Myocyte (in vitro differentiated cells): ENCODE measurements around the gene KLK5. TPM values are rescaled to one million over a fixed set of nuclear protein-coding genes. Genes with fewer than 3 reads are reported as not detected.
A peak's percentile ranks its signal among the peaks of the same experiment; 100 is the strongest.
"Not testable (repeated sequence)": the region's sequence is repeated elsewhere in the genome, so short reads cannot be mapped to it uniquely, and the experiment has no call there.

Source experiments
- DNase-seq: peaks from one replicate; pipeline ENCODE4 v3.0.0-alpha.2; 2012; ENCODE audit warnings: low read depth
- total RNA-seq: library from RNA; depleted of rRNA; stranded (reverse); fragments of >200 nt; gene quantifications from 2 replicates; pipeline ENCODE4 v1.2.3, GENCODE V29; 2014

Gene KLK5
- total RNA-seq, 1 donor from 2014 or later: not detected

DNA sequence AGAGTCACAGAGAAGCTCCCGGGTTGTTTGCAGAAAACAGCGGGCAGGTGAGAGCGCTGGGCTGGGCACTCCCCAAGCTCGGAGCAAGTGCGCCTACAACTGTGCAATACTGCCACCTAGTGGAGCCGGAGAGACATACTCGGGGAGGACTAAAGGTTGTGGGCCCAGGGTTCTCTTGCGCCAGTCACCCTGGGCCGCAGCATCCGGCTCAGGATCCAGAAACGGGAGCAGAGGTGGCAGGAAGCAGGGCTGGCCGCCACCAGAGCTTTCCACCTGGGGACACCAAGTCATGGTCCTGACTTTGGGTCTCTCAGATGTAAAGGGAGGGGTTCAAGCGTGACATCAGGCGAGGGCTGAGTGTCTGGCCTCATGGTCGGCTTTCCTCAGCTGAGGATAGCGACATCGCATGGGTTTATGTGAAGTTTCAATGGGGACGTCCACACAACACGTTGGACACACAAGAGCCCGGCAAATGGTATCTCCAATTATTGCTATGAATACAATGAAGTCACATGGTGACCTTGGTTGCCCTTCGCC lies 30.5 kb downstream of the KLK5 start:
- DNase-seq: peak; percentile 79

DNA sequence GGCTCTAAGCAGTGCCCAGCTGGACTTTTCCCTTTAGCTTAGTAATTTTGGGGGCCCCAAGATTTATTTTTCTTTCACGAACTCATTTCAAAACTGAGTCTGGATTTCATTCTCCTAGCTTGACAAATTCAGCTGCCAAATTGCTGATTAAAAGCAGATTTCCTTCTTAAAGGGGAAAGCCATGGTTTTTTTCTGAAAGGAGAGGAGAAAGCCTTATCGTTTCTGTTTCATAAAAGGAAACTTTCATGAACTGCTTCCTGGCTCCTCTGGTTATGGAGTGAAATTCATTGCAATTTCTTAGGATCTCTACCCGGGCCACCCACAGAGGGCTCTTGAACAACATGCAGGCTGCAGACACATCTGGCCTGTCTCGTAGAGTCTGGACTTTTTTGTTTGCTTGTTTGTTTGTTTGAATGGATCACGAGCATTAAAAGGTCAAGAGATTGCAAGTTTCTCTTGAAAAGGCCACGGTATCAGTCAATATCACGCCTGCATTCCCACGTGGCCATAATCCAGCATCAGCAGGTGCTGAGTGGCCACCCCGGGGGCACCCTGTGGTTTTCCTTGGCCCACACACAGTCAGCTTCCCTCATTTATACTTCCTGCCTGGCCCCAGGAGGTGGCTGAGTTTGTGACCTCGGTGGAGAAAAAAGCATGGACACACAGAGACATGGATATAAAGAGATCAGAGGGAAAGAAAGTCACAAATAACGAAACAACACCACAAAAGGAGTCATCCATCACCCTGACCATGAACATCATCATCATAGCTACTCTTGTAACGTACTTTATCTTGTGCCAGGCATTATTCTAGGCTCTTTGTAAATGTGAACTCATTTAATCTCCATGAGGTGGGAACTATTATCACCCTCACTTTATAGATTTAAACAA lies 31.2 kb downstream of the KLK5 start:
- peak; percentile 18 for DNase-seq

DNA sequence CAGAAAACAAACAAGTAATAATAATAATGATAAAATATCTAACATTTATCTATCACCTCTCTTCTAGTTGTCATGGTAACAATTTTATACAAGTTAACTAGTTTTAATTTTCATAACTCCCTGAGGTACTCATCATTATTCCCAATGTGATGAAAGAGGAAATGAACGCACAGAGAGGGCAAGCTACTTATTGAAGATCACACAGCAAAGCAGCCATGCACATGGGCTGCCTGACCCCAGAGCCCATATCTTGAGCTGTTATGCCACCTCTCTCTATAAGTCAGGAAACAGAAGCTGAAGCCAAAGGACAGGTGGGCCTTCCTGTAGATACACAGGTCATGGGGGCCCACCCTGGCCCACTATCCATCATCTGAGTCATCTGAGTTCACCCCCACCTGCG lies 36.8 kb downstream of the KLK5 start:
- no peak for DNase-seq

DNA sequence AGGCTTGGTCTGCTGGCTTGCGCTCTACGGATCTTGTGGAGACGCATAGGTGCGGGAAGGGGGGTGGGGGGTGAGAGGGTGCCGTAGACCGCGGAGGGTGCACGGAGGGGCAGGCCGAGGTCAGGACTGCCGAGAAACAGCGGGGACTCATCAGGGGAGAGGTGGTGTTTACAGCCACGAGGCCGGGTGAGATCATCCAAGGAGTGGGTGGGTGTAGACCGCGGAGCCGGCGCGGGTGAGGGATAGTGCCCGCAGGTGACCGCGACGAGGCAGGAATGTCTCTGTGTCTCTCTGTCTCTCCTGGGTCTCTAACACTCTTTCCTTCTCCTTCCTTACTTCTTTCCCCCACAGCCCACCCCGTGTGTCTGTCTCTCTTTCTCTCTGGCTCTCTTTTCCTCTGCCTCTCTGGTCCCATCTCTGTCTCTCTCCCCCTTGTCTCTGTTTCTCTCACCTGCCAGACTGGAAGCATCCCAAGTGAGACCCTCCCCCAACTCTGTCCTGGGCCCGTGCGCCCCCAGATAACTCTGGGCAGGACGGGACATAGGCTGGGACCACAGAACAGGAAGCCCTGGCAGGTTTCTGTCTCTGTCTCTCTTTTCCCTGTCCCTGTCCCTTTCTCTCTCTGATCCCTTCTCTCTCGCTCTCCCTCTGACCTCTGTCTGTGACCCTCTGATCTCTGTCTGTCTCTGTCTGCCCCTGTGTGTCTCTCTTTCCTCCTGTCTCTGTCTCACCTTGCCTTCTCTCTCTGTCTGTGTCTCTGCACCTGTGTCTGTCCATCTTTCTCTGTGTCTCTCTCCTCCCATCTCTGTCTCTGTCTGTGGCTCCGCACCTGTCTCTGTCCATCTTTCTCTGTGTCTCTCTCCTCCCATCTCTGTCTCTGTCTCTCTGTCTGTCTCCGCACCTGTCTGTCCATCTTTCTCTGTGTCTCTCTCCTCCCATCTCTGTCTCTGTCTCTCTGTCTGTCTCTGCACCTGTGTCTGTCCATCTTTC lies 39.8 kb downstream of the KLK5 start:
- no peak for DNase-seq

DNA sequence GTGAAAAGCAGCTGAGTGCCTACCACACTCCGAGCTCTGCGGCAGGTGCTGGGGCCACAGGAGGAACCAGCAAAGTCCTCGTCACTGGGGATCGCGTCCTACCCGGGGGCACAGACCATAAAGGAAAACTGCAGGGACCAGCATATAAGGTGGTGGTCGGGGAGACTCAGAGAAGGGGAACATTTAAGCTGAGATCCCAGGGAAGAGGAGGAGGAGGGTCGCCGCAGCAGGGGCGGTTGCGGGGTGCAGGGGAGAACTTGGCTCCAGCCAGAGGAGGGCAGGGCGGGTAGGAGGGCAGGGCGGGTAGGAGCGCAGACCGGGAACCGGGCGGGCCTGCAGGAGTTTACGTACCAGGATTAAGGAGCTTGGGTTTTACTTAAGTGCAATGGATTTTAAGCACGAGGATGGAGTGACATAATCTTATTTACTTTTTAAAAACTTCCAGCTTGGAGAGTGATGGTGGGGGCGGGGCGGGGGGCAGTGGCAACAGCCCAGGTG lies 40.7 kb downstream of the KLK5 start:
- no peak for DNase-seq

DNA sequence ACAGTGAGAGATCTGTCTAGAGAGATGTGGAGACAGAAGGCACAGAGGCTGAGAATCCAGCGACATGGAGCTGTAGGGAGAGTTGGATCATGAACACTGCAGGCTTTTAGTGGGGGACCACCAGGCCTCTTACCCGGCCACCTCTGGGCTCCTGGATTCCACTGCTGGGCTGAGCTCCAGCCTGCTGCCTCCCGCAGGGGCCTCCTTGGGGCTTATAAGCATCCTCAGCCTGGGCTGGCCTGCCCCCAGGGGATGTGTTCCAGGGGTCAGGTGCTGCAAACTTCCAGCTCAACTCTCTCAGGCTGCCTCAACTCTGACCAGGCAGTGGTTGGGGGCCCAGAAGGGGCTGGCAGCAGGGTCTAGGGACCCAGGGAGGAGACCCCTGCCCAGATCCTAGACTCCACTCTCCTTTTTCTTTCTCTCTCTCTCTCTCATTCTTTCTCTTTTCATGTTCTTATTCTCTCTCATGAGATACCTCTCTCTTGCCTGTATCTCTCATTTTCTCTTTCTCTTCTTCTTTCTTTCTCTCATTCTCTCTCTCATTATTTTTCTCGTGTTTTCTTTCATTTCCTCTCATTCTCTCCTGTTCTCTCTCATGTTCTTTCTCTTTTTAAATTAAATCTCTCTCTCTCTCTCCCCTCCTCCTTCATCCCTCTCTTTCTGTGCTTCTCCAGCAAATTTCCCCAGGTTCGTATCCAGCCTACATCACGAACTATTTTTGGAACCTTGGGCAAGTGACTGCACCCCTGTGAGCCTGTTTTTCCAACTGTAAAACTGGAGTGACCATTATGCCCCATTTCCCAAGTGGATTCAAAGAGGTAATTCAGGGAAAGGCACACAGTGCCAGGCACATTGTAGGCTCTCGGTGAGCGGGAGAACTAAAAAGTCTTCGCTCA lies 41.4 kb downstream of the KLK5 start, which contains the start of gene KLK4:
KLK4 (minus strand) TSS at position 190 of the 896 bp plus-strand sequence. CDS start 657 bp downstream, outside the sequence.
- DNase-seq: no peak

DNA sequence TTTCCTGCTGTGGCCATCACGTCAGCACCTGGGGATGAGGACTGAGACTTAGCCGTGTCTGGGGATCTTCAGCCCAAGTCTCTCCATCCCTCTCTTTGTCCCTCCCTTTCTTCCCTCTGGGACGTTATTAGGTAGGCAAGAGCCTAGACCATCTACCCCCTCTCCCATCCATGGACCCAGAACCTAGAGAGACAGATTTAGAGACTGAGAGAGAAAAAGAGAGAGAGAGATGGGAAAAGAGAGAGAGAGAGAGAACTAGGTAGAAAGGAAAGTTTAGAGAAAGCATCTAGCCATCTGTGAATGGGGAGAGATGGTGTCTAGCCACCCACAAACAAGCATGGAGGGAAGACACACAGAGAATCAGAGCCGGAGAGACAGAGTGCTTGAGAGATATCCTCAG lies 42.1 kb downstream of the KLK5 start:
- no peak for DNase-seq

DNA sequence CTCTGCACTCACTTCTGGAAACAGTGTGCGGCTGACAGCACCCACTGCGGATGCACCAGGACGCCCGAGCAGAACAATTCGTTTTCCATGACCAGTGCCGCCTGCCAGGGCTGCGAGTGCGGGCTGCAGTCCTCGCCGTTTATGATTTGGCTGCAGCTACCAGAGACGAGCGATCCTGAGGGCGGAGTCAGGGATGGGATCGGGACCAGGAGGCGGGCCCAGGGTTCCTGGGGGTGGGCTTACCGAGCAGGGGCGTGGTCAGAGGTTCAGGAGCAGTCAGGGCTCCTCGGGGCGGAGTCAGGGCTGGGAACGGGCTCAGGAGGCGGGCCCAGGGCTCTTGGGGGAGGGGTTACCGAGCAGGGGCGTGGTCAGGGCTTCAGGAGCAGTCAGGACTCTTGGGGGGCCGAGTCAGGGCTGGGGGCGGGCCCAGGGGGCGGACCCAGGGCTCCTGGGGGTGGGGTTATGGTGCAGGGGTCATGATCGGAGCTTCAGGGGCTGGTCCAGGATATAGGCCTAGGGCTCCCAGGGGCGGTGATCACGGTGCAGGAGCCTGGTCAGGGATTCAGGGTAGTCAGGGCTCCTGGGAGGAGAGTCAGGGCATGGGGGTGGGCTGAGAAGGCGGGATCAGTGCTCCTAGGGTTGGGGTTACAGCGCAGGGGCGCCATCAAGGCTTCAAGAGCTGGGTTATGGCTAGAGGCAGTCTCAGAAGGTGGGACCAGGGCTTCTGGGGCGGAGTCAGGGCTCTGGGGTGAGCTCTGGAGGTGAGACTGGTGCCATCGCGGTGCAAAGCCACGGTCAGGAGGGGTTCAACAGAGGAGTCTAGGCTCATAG lies 43.4 kb downstream of the KLK5 start:
- DNase-seq: no peak

DNA sequence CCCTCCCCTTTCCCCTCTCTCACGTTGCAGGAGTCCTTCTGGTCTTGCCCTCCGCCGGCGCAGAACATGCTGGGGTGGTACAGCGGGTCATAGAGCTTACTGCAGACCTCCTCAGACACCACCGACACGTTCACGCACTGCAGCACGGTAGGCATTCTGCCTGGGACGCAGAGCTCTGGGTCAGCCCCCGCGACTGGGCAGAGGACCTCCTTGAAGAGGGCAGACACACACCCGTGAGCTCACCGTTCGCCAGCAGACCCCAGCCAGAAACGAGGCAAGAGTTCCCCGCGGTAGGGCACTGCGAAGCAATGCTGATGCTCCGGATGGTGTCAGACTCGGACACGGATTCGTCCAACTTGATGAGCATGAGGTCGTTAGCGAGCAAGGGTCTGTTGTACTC lies 44.5 kb downstream of the KLK5 start:
- DNase-seq: no peak

DNA sequence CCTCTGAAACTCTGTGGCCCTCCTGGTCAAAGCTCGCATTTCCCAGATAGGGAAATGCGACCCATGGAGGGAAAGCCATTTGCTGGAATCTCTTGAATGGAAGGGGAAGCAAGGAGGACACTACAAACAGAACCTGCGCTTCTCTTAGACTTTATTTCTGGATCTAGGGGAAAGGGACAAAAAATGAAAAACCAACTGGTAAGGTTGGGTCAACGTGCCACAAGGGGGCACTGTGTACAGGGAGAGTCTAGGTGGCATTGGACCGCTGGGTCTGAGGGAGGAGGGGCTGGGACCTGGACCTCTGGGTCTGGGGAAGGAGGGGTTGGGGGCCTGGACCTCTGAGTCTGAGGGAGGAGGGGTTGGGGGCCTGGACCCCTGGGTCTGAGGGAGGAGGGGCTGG lies 46.6 kb downstream of the KLK5 start:
- DNase-seq: no peak

DNA sequence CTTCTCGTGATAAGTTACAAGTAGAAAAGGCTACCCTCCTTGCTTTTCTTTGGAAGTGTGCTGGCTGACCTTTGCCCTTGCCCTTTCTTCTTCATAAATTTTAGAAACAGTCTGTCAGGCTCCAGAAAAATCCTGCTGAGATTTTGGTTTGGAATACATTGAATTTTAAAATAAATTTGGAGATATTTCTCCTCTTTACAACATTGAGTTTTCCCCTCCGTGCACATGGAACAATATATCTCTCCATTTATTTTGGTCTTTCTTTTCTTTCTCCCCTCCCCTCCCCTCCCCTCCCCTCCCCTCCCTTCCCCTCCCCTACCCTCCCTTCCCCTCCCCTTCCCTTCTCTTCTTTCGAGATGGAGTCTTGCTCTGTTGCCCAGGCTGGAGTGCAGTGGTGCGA lies 50.2 kb downstream of the KLK5 start:
- DNase-seq: no peak

DNA sequence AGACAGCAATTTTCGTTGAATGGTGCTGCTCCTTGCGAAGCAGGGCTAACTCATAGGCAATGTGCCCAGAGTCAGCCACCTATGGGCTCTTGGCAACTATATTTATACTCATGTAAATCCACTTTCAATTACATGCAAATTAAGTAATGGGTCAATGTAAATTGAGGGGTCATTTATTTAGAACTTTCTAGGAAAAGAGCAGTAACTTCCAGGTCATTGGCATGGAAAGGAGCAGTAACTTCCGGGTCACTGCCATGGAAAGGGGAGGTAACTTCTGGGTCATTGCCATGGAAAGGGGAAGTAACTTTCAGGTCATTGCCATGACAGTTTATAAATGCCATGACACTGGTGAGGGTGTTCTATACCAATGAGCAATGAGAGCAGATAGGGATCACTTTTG lies 53.3 kb downstream of the KLK5 start:
- no peak for DNase-seq

DNA sequence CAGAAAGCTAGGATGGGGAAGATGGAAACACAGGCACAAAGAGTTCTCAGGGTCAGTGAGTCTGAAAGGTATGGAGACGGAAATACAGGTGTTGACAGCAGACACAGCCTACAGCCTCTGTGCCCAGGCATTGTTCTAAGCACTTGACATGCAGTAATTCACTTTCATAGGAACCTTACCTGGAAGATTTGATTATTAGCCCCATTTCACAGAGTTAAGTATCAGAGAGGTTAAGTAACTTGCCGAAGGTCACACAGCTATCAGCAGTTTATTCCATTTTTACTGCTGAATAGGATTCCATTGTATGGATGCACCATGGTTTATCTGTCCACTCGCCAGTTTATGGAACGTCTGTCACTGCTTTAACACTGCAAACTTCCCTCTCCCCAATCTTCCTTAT lies 54.8 kb downstream of the KLK5 start:
- no peak for DNase-seq

DNA sequence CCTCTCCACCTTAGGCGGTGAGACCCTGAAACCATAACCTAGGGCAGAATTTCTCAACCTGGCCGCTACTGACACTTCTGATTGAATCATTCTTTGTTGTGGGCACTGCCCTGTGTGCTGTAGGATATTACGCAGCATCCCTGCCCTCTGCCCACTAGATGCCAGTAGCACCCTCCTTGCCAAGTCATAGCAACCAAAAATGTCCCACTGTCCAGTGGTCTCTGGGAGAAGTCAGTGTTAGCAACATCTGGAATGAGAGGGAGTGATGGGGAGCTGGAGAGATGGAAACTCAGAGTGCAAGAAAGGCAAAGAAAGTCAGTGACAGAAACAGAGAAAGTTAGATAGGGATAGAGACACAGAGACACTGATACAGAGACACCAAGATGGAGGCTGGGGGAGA lies 55.2 kb downstream of the KLK5 start:
- no peak for DNase-seq

DNA sequence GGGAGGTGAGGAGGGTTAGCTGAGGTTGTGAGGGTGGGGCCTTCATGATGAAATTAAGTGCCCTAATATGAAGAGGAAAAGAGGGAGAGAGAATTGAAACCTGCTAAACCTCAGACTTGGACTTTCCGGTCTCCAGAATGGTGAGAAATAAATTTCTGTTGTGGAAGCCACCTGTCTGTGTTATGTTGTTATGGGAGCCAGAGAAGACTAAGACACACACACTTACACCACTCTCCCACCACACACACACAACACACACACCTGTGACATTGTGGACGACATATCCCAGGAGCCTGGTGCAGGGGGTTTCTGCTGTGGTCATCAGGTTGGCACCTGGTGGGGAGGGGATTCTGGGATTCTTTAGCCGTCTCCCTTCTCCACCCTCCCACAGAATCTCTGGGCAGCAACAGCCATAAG lies 55.6 kb downstream of the KLK5 start:
- DNase-seq: peak; percentile 17

DNA sequence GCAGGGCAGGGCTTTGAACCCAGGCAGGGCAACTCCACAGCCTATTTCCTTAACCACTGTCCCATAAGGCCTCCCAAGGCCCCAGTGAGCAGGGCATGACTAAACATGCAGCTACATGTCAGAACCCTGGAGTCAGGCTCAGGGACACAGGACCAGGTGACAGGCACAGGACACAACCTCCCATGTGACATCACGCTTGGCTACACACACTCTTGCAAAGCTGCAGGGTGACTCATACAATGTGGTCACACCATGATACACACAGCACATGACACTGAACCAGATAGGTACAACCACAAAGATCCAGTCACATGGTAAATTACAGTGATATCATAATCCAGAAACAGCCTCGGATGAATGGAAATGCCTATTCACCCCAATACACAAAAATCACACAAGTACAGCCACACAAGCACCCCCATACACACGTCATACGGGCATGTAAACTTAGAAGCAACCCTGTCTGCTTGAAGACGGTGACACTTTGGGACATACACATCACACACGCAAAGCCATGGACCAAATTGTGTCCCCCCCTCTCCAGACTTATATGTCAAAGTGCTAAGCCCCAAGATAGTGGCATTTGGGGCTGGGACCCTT lies 56.1 kb downstream of the KLK5 start:
- DNase-seq: peak; percentile 88

DNA sequence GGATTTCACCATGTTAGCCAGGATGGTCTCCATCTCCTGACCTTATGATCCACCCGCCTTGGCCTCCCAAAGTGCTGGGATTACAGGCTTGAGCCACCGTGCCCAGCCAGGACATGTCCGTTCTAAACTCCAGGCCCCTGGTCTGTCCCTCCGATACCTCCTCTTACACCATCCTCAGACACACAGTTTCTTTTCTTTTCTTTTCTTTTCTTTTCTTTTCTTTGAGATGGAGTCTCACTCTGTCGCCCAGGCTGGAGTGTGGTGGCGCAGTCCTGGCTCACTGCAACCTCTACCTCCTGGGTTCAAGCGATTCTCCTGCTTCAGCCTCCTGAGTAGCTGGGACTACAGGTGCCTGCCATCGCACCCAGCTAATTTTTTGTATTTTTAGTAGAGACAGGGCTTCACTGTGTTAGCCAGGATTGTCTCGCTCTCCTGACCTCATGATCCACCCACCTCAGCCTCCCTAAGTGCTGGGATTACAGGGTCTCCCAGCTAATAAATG lies 56.7 kb downstream of the KLK5 start:
- not testable (repeated sequence) for DNase-seq

DNA sequence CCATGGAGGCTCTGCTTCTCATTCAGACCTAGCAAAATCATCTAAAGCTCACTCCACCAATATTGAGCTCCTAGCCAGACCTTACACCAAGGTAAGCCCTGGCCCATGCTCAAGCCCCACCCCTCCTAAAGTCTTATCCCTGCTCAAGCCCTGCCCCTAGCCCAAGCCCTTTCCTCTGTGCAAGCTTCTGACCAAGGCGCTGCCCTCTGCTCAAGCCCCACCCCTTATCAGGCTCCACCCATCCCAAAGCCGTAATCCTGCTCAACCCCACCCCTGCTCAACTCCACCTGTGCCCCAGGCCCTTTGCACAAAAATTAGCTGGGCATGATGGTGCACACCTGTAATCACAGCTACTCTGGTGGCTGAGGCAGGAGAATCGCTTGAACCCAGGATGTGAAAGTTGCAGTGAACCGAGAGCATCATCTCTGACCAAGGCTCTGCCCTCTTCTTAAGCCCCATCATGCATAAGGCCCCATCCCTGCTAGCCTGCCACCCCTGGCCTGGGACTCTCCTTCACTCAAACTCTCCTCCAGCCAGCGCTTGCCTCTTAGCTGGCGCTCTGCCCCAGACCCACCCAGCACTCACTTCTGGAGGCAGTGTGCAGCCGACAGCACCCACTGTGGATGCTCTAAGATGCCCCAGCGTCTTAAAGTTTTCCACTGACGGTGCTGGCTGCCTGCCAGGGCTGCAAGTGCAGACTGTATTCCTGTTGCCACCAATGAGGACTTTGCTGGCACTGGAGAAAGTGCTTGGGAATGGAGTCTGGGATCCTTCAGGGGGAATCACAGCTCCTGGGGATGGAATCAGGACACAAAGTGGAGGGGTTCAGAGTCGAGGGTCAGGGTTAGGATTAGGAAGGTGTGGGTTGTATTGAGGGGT lies 58.1 kb downstream of the KLK5 start:
- DNase-seq: no peak
